DND-41 (cell line): ENCODE data around the gene CDO1.

Experiments
- ATAC-seq: fragments of 200-7000 bp; cut with Tn5 transposase; 3 replicates; pipeline ENCODE4 v1.9.1; 2021; ENCODE audit warnings: low read depth; ENCODE audit not compliant: insufficient read depth
- DNase-seq: peaks from one replicate; pipeline ENCODE4 v3.0.0-alpha.2; 2020
- H2AFZ ChIP-seq: 2 replicates; pipeline ENCODE4 v1.6.0; 2012; ENCODE audit warnings: low read depth, low read length
- H3K27ac ChIP-seq: 2 replicates; pipeline ENCODE4 v1.5.1; 2012; ENCODE audit warnings: low read length, inconsistent platforms
- H3K27me3 ChIP-seq: fragments of 200-600 bp; sonication (generic); 2 replicates; pipeline ENCODE4 v1.6.0; 2012; ENCODE audit warnings: low read length, mild to moderate bottlenecking, inconsistent platforms; ENCODE audit not compliant: insufficient read depth, poor library complexity
- H3K36me3 ChIP-seq: 2 replicates; pipeline ENCODE4 v1.5.1; 2012; ENCODE audit warnings: low read length, inconsistent platforms; ENCODE audit not compliant: insufficient read depth
- H3K4me1 ChIP-seq: 2 replicates; pipeline ENCODE4 v1.5.1; 2012; ENCODE audit warnings: mild to moderate bottlenecking, low read length; ENCODE audit not compliant: insufficient read depth
- H3K4me2 ChIP-seq: 2 replicates; pipeline ENCODE4 v1.6.0; 2012; ENCODE audit warnings: mild to moderate bottlenecking, moderate library complexity, low read length, inconsistent platforms; ENCODE audit not compliant: insufficient read depth
- H3K4me3 ChIP-seq, 2 experiments: fragments of 200-600 bp in 1 of 2; shearing (Covaris generic) in 1 of 2; 2 replicates each; pipeline ENCODE4 v1.5.1; 2012 to 2016; ENCODE audit warnings: inconsistent platforms in 2 of 2, low read length in 2 of 2, mild to moderate bottlenecking in 2 of 2, low read depth in 1 of 2, moderate library complexity in 1 of 2
- H3K79me2 ChIP-seq: 2 replicates; pipeline ENCODE4 v1.6.0; 2012; ENCODE audit warnings: low read length, inconsistent platforms; ENCODE audit not compliant: insufficient read depth
- H3K9ac ChIP-seq: 2 replicates; pipeline ENCODE4 v1.6.0; 2012; ENCODE audit warnings: low read depth, mild to moderate bottlenecking, inconsistent platforms, low read length, moderate library complexity
- H3K9me3 ChIP-seq: 2 replicates; pipeline ENCODE4 v1.5.1; 2012; ENCODE audit warnings: low read length, moderate library complexity, mild to moderate bottlenecking, inconsistent platforms; ENCODE audit not compliant: insufficient read depth, severe bottlenecking
- H4K20me1 ChIP-seq: 2 replicates; pipeline ENCODE4 v1.6.0; 2012; ENCODE audit warnings: low read length; ENCODE audit not compliant: insufficient read depth
- CTCF ChIP-seq: IDR thresholded peaks from 2 replicates; pipeline ENCODE4 v1.5.1; 2012; ENCODE audit warnings: borderline replicate concordance, low read length, moderate library complexity, mild to moderate bottlenecking; ENCODE audit not compliant: poor library complexity, severe bottlenecking; ENCODE audit errors: extremely low read depth
- EZH2 ChIP-seq: IDR thresholded peaks from 3 replicates; pipeline ENCODE4 v1.6.1; 2012; ENCODE audit warnings: borderline replicate concordance, low read depth, mild to moderate bottlenecking, moderate library complexity, low read length, inconsistent platforms; ENCODE audit not compliant: severe bottlenecking

Gene CDO1

GRCh38 chr5:115857626-115858349 lies 41.3 kb upstream of the CDO1 start:
- Histone ChIP-seq H3K4me2 (no peak overlapping the region), H3K27ac (no peak overlapping the region), H3K4me1 (no peaks in the 10 kb centered on the region), H3K9me3 (no peaks in the 10 kb centered on the region), H4K20me1 (peaks cover 8% of the 10 kb centered on the region; the same call in 1 of the 2 replicates), H3K9ac (no peak overlapping the region), H3K27me3 (no peaks in the 10 kb centered on the region), H2AFZ (no peak overlapping the region), H3K79me2 (peaks cover 75% of the 10 kb centered on the region), H3K4me3 (no peak overlapping the region), H3K36me3 (no peaks in the 10 kb centered on the region)
- TF ChIP-seq CTCF, result no peak
- DNase-seq, result no peak
- ATAC-seq, result no peak

GRCh38 chr5:115857057-115857479 lies 40.6 kb upstream of the CDO1 start:
- H3K27ac ChIP-seq, result no peak overlapping the region
- H3K27me3 ChIP-seq, result no peaks in the 10 kb centered on the region
- ATAC-seq, result no peak
- H3K79me2 ChIP-seq, result peaks cover 70% of the 10 kb centered on the region
- H3K36me3 ChIP-seq, result no peaks in the 10 kb centered on the region
- H4K20me1 ChIP-seq, result peaks cover 8% of the 10 kb centered on the region; the same call in 1 of the 2 replicates
- H3K4me2 ChIP-seq, result no peak overlapping the region
- H3K4me1 ChIP-seq, result no peaks in the 10 kb centered on the region
- no peak for TF ChIP-seq CTCF
- TF ChIP-seq EZH2, result no peak
- H3K4me3 ChIP-seq, result no peak overlapping the region
- no peak overlapping the region for H3K9ac ChIP-seq
- H2AFZ ChIP-seq, result no peak overlapping the region
- no peak for DNase-seq
- no peaks in the 10 kb centered on the region for H3K9me3 ChIP-seq

GRCh38 chr5:115855959-115856358 lies 39.5 kb upstream of the CDO1 start:
- DNase-seq, result no peak
- Histone ChIP-seq H4K20me1 (peaks cover 8% of the 10 kb centered on the region; the same call in 1 of the 2 replicates), H3K4me2 (no peak overlapping the region), H2AFZ (no peak overlapping the region), H3K9me3 (no peaks in the 10 kb centered on the region), H3K27ac (no peak overlapping the region), H3K4me1 (no peaks in the 10 kb centered on the region), H3K4me3 (no peak overlapping the region), H3K79me2 (peaks cover 69% of the 10 kb centered on the region), H3K9ac (no peak overlapping the region), H3K27me3 (no peaks in the 10 kb centered on the region), H3K36me3 (no peaks in the 10 kb centered on the region)
- no peak for TF ChIP-seq CTCF
- no peak for TF ChIP-seq EZH2
- no peak for ATAC-seq
